Measurements from ENCODE around the gene SLC38A11.
"Not testable (repeated sequence)": the region's sequence is repeated elsewhere in the genome, so short reads cannot be mapped to it uniquely, and the experiment has no call there.

DNA sequence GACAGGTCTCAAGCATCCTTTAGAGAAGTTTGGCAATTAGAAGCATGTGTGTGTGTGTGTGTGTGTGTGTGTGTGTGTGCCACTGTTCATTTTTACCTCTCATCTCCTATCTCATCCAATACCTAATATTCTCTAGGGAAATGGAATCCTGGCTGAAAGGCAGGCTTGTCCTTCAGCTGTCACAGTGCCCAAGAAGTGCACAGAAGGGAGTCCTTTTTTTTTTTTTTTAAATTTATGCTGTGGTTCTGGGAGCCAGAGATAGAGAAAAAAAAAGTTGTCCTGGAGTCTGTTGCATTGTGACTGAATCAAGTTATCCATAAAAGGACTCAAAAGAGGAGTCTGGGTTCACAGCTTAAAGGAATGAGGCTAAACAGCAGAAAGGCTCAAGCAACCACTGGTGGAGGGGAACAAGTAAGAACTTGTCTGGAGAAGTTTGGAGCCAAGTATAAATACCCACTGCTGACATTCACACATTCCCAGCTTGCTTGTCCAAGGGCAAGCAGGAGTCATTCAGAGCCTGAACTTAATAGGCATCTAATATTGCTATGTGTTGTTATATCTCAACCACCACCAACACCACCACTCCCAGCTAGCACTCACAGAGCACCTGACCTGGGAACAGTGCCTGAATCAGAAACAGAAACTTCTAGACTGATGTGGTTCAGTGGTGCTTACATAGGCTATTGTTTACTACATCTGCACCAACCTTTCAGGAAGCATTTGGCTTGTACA lies 36.2 kb upstream of the SLC38A11 start:
- not testable (repeated sequence) for TF ChIP-seq REST (IDR thresholded peaks at IDR 0.05; ENCODE audit: insufficient read depth in 1 of 2, low read depth in 2 of 2, low read length in 1 of 2); CTCF (IDR thresholded peaks at IDR 0.05); POLR2AphosphoS5 (IDR thresholded peaks at IDR 0.05; ENCODE audit: low read depth, low read length); TCF7L2 (IDR thresholded peaks at IDR 0.05; ENCODE audit: low read depth, low read length)
